GM21526 (cell line): ENCODE results near the gene KLHL17.

Experiments
- ATAC-seq: cut with Tn5 transposase; IDR thresholded peaks from one replicate; pipeline ENCODE4 v1.9.1; 2021; ENCODE audit warnings: moderate library complexity; ENCODE audit not compliant: unreplicated experiment, low FRiP score

Gene KLHL17

GRCh38 chr1:921011-921837 lies 39.2 kb upstream of the KLHL17 start:
- ATAC-seq = no peak

GRCh38 chr1:923131-923990 lies 37.0 kb upstream of the KLHL17 start, which contains the start of gene SAMD11:
Gene SAMD11 (plus strand): TSS chr1:923923. CDS start chr1:924432, 509 bp downstream.
- no peak for ATAC-seq

GRCh38 chr1:923991-924655 lies 36.3 kb upstream of the KLHL17 start:
- no peak for ATAC-seq

GRCh38 chr1:924656-925560 lies 35.5 kb upstream of the KLHL17 start:
- no peak for ATAC-seq

- no peak for ATAC-seq
Measured at GRCh38 chr1:925561-926421, 34.6 kb upstream of the KLHL17 start.

- ATAC-seq = no peak
Measured at GRCh38 chr1:927234-927633, 33.1 kb upstream of the KLHL17 start.

GRCh38 chr1:927748-928147 lies 32.6 kb upstream of the KLHL17 start:
- ATAC-seq = no peak

- no peak for ATAC-seq
Measured at GRCh38 chr1:928825-929661, 31.3 kb upstream of the KLHL17 start.

- no peak for ATAC-seq
Measured at GRCh38 chr1:929712-930632, 30.4 kb upstream of the KLHL17 start.

GRCh38 chr1:930633-931138 lies 29.7 kb upstream of the KLHL17 start:
- no peak for ATAC-seq

- ATAC-seq = no peak
Measured at GRCh38 chr1:931380-932172, 28.8 kb upstream of the KLHL17 start.

- ATAC-seq = no peak
Measured at GRCh38 chr1:932173-932510, 28.2 kb upstream of the KLHL17 start.

- no peak for ATAC-seq
Measured at GRCh38 chr1:932776-933602, 27.4 kb upstream of the KLHL17 start.

GRCh38 chr1:933603-933940 lies 26.8 kb upstream of the KLHL17 start:
- ATAC-seq = no peak

- ATAC-seq = no peak
Measured at GRCh38 chr1:934991-935750, 25.2 kb upstream of the KLHL17 start.
